SU-DHL-6 (cell line): Measurements from ENCODE around the gene COQ2.

Source experiments
- H2AFZ ChIP-seq: fragments of 200-600 bp; sonication (generic); 2 replicates; pipeline ENCODE4 v1.6.1; 2014; ENCODE audit warnings: low read depth, mild to moderate bottlenecking, moderate library complexity, mixed read lengths, antibody characterized with exemption, low read length; ENCODE audit not compliant: severe bottlenecking
- H3F3A ChIP-seq: fragments of 200-600 bp; shearing (Covaris generic); 2 replicates; pipeline ENCODE4 v1.6.0; 2016; ENCODE audit warnings: antibody characterized with exemption, mild to moderate bottlenecking; ENCODE audit not compliant: insufficient read depth
- H3K27ac ChIP-seq: fragments of 200-600 bp; sonication (generic); 2 replicates; pipeline ENCODE4 v1.5.1; 2016; ENCODE audit warnings: low read depth, mild to moderate bottlenecking, low read length, moderate library complexity, mixed read lengths
- H3K27me3 ChIP-seq: fragments of 200-600 bp; sonication (generic), shearing (Covaris generic); 2 replicates; pipeline ENCODE4 v1.6.0; 2014; ENCODE audit warnings: mild to moderate bottlenecking, low read length
- H3K36me3 ChIP-seq: fragments of 200-600 bp; sonication (generic); 2 replicates; pipeline ENCODE4 v1.6.1; 2014; ENCODE audit warnings: mild to moderate bottlenecking, low read length, mixed read lengths
- H3K4me2 ChIP-seq: fragments of 300-600, 200-600 bp; shearing (Covaris generic), sonication (generic); 2 replicates; pipeline ENCODE4 v1.6.0; 2014; ENCODE audit warnings: low read length, low read depth, mild to moderate bottlenecking; ENCODE audit not compliant: poor library complexity, severe bottlenecking
- H3K4me3 ChIP-seq: fragments of 200-600 bp; sonication (generic); 2 replicates; pipeline ENCODE4 v1.5.1; 2014; ENCODE audit warnings: antibody characterized with exemption, low read length, mild to moderate bottlenecking, mixed read lengths; ENCODE audit not compliant: insufficient read depth, poor library complexity, severe bottlenecking
- H3K79me2 ChIP-seq: fragments of 200-600 bp; sonication (generic); 2 replicates; pipeline ENCODE4 v1.6.1; 2014; ENCODE audit warnings: mild to moderate bottlenecking, low read length, moderate library complexity; ENCODE audit not compliant: insufficient read depth
- H3K9ac ChIP-seq: fragments of 200-600 bp; sonication (generic); 2 replicates; pipeline ENCODE4 v1.7.0; 2014; ENCODE audit warnings: mild to moderate bottlenecking, low read length
- H3K9me2 ChIP-seq: fragments of 200-600 bp; sonication (generic); replicated peaks from 2 replicates; pipeline ENCODE4 v1.6.1; 2014; ENCODE audit warnings: low read length; ENCODE audit not compliant: insufficient read depth
- H3K9me3 ChIP-seq: fragments of 200-600 bp; sonication (generic); 2 replicates; pipeline ENCODE4 v1.6.1; 2014; ENCODE audit warnings: low read length, mixed read lengths; ENCODE audit not compliant: insufficient read depth
- H4K20me1 ChIP-seq: fragments of 200-600 bp; sonication (generic); 2 replicates; pipeline ENCODE4 v1.6.1; 2014; ENCODE audit warnings: low read depth, mild to moderate bottlenecking, antibody characterized with exemption, low read length, moderate library complexity, mixed read lengths
- CTCF ChIP-seq: fragments of 200-600 bp; sonication (generic); IDR thresholded peaks from one replicate; pipeline ENCODE4 v1.5.1; 2017; ENCODE audit warnings: antibody characterized with exemption, mild to moderate bottlenecking, low read length, moderate library complexity; ENCODE audit not compliant: insufficient read depth, poor library complexity, severe bottlenecking
- EZH2phosphoT487 ChIP-seq: fragments of 200-600 bp; sonication (generic), shearing (Covaris generic); conservative IDR thresholded peaks from 2 replicates; pipeline ENCODE4 v1.6.1; 2018; ENCODE audit warnings: mild to moderate bottlenecking, antibody characterized with exemption, low read length, moderate library complexity, mixed read lengths

Gene COQ2

GRCh38 chr4:83307920-83308319 lies 23.3 kb upstream of the COQ2 start:
- Histone ChIP-seq H3K27ac (no peak overlapping the region), H3K9ac (no peak overlapping the region), H3K9me3 (no peaks in the 10 kb centered on the region), H3K9me2 (no peaks in the 10 kb centered on the region), H2AFZ (no peak overlapping the region), H3F3A (no peaks in the 10 kb centered on the region), H3K36me3 (no peaks in the 10 kb centered on the region), H3K27me3 (no peaks in the 10 kb centered on the region), H3K4me3 (no peak overlapping the region), H3K4me2 (no peak overlapping the region), H3K79me2 (no peaks in the 10 kb centered on the region), H4K20me1 (no peaks in the 10 kb centered on the region)
- TF ChIP-seq CTCF (no peak), EZH2phosphoT487 (no peak)

- Histone ChIP-seq H3K79me2 (no peaks in the 10 kb centered on the region), H3K9ac (no peak overlapping the region), H3K4me3 (no peak overlapping the region), H3K9me3 (no peaks in the 10 kb centered on the region), H2AFZ (no peak overlapping the region), H4K20me1 (no peaks in the 10 kb centered on the region), H3K9me2 (no peaks in the 10 kb centered on the region), H3K27me3 (no peaks in the 10 kb centered on the region), H3F3A (no peaks in the 10 kb centered on the region), H3K36me3 (no peaks in the 10 kb centered on the region), H3K27ac (no peak overlapping the region), H3K4me2 (no peak overlapping the region)
- no peak for TF ChIP-seq EZH2phosphoT487
- no peak for TF ChIP-seq CTCF
These were observed 20.6 kb upstream of the COQ2 start for GRCh38 chr4:83305187-83305586.

GRCh38 chr4:83297548-83298260 lies 13.1 kb upstream of the COQ2 start:
- H3K9me3 ChIP-seq: no peaks in the 10 kb centered on the region
- H3K4me3 ChIP-seq: no peak overlapping the region
- H3K36me3 ChIP-seq: no peaks in the 10 kb centered on the region
- no peaks in the 10 kb centered on the region for H3K79me2 ChIP-seq
- H3K9me2 ChIP-seq: no peaks in the 10 kb centered on the region
- TF ChIP-seq EZH2phosphoT487: no peak
- no peak for TF ChIP-seq CTCF
- no peaks in the 10 kb centered on the region for H3K27me3 ChIP-seq
- 0 out of 2 replicates have a peak overlapping the region, but pooled peaks have one; percentile 11 for H3K9ac ChIP-seq
- H2AFZ ChIP-seq: no peak overlapping the region
- peak overlapping the region; percentile 67 for H3K4me2 ChIP-seq
- H3F3A ChIP-seq: no peaks in the 10 kb centered on the region
- H3K27ac ChIP-seq: peak overlapping the region; percentile 84
- no peaks in the 10 kb centered on the region for H4K20me1 ChIP-seq
